Heart left ventricle (tissue), 16 donors: ENCODE results near the gene SGK1. TPM values are rescaled to one million over a fixed set of nuclear protein-coding genes. Genes with fewer than 3 reads are reported as not detected.

Source experiments
- ATAC-seq, 4 donors: fragments of 200-7000 bp; cut with Tn5 transposase; one replicate each; pipeline ENCODE4 v1.9.1; 2020 to 2022; ENCODE audit warnings: moderate library complexity in 4 of 4, mild to moderate bottlenecking in 3 of 4, moderate number of reproducible peaks in 1 of 4
- DNase-seq, 5 donors: peaks; one replicate each; pipeline ENCODE4 v3.0.0-alpha.2; 2020
- H3K27ac ChIP-seq, 12 donors: fragments of 200-600 bp; sonication (generic) in 4 of 12; one replicate each; pipeline versions ENCODE4 v1.5.0 to v1.8.0; 2016 to 2022; ENCODE audit warnings: mild to moderate bottlenecking in 2 of 12
- H3K27me3 ChIP-seq, 9 donors: fragments of 200-600 bp; sonication (generic) in 2 of 9; one replicate each; pipeline versions ENCODE4 v1.5.1 to v1.8.0; 2016 to 2022; ENCODE audit warnings: mild to moderate bottlenecking in 3 of 9
- H3K36me3 ChIP-seq, 9 donors: fragments of 200-600 bp; sonication (generic) in 2 of 9; one replicate each; pipeline versions ENCODE4 v1.5.0 to v1.8.0; 2018 to 2022; ENCODE audit warnings: mild to moderate bottlenecking in 2 of 9
- H3K4me1 ChIP-seq, 12 donors: fragments of 200-600 bp; sonication (generic) in 4 of 12; one replicate each; pipeline versions ENCODE4 v1.5.0 to v1.8.0; 2016 to 2022; ENCODE audit warnings: mild to moderate bottlenecking in 3 of 12
- H3K4me3 ChIP-seq, 12 donors: fragments of 200-600 bp; sonication (generic) in 4 of 12; one replicate each; pipeline versions ENCODE4 v1.5.0 to v1.8.0; 2017 to 2022; ENCODE audit warnings: mild to moderate bottlenecking in 9 of 12, moderate library complexity in 4 of 12
- H3K9me3 ChIP-seq, 12 donors: fragments of 200-600 bp; sonication (generic) in 4 of 12; one replicate each; pipeline versions ENCODE4 v1.5.0 to v1.8.0; 2016 to 2022; ENCODE audit warnings: mild to moderate bottlenecking in 1 of 12
- CTCF ChIP-seq, 12 donors: fragments of 200-600 bp; sonication (generic) in 4 of 12; IDR thresholded peaks; one replicate each; pipeline versions ENCODE4 v1.5.0 to v1.8.0; 2018 to 2022; ENCODE audit warnings: antibody characterized with exemption in 12 of 12, mild to moderate bottlenecking in 5 of 12
- POLR2A ChIP-seq, 2 donors: fragments of 450-650 bp; IDR thresholded peaks; one replicate each; pipeline ENCODE4 v1.6.1; 2017; ENCODE audit warnings: antibody characterized with exemption in 2 of 2, mild to moderate bottlenecking in 2 of 2, moderate library complexity in 2 of 2
- WGBS, 4 donors: extraction: QIAGEN DNeasy Blood & Tissue Kit in 2 of 4; methylation state at CpG; one replicate each; pipeline versions ENCODE4 v1.1.5 to v1.1.7; 2013 to 2018; 5-methylcytosine and 5-hydroxymethylcytosine counted together
- intact Hi-C, 10 donors: fragments of 100-400 bp; cut with DNase I; formaldehyde crosslinking; loops; one replicate each; pipeline versions ENCODE4 v1.11.1 to v1.14.2; 2022
- polyA plus RNA-seq, 2 donors: library from polyadenylated mRNA; stranded (reverse); fragments of 200-250 nt; gene quantifications; one replicate each; pipeline ENCODE4 v1.2.3, GENCODE V29; 2013
- total RNA-seq, 9 donors: library from RNA; depleted of rRNA in 2 of 9; stranded (reverse); fragments of >200 nt in 2 of 9; fragmentation: NEBNext Ultra II Directional in 3 of 9; extraction: Animal tissue kit (Norgen Biotek cat#: 25700) in 3 of 9; gene quantifications; one replicate each; pipeline versions ENCODE4 v1.1.0 to v1.2.4, GENCODE V29; 2016 to 2023
- donor health status: ischemic (EF 13 %, LVEDD 7.1; RV severe dilation, severe dysfunction).
- donor health status: healthy with polysubstance abuse.
- donor health status: DM: no; HTN: yes; CAD: no.
- donor health status: DM: no; HTN: no; CAD: no.
- donor health status: ischemic (EF 25% LVEDD 6.9; RV normal size, moderate dysfunction).
- donor health status: ischemic (EF 25% LVEDD 5.7; RV mildly dilated, moderate dysfunction).
- donor health status: healthy.
- donor health status: DM: yes; HTN: yes; CAD: no.
- donor health status: ischemic (EF 35%, LVEDD 5.7; RV mildly dilated, moderate dysfunction).
- donor health status: nonischemic (EF 11% LVEDD 7.7; RV severe dilation, severe dysfunction).
- donor health status: DM: yes; HTN: yes; CAD: no.
- donor health status: PGD.
- donor health status: ischemic (EF 29% LVEDD 5.4; RV normal size, mild dysfunction).
- donor health status: nonischemic (EF 23%, LVEDD 6.1; RV moderate dilation, normal function).

SGK1 gene
- total and polyA plus RNA-seq, 11 donors, result 17.7 to 118 (median 56.7) TPM

- H3K36me3 ChIP-seq, result no peaks in the 10 kb centered on the region
- no peak overlapping the region for H3K27ac ChIP-seq
- ATAC-seq, result peak in 1 of 4 donors; percentile 54
These were observed 127.0 kb downstream of the SGK1 start for GRCh38 chr6:134190883-134191282.

GRCh38 chr6:134187751-134188150, 130.2 kb downstream of the SGK1 start:
- Histone ChIP-seq H3K4me3 (no peak overlapping the region), H3K36me3 (no peaks in the 10 kb centered on the region), H3K4me1 (peaks cover 0 to 24% (median 2%) of the 10 kb centered on the region in 12 donors), H3K27ac (no peak overlapping the region), H3K27me3 (no peaks in the 10 kb centered on the region), H3K9me3 (no peaks in the 10 kb centered on the region)
- intact Hi-C loops, result no loop called here
- no peak for TF ChIP-seq POLR2A (IDR thresholded peaks at IDR 0.05)
- DNase-seq (no peak), ATAC-seq (no peak)
- 64 to 81% (median 79%) methylated on average over 3 of the region's 3 CpGs for WGBS, 4 donors

More at GRCh38 chr6:134190883-134191282, 127.0 kb downstream of the SGK1 start:
- WGBS, 4 donors, result 54 to 73% (median 63%) methylated on average over 3 of the region's 3 CpGs
- Histone ChIP-seq H3K4me3 (no peak overlapping the region), H3K9me3 (no peaks in the 10 kb centered on the region), H3K4me1 (peaks cover 0 to 15% (median 5%) of the 10 kb centered on the region in 12 donors), H3K27me3 (no peaks in the 10 kb centered on the region)
- intact Hi-C loops, result no loop called here
- no peak for DNase-seq
- no peak for TF ChIP-seq POLR2A (IDR thresholded peaks at IDR 0.05)
- TF ChIP-seq CTCF (IDR thresholded peaks at IDR 0.05), result no peak

GRCh38 chr6:134187154-134187553, 130.8 kb downstream of the SGK1 start:
- TF ChIP-seq POLR2A (IDR thresholded peaks at IDR 0.05) (no peak), CTCF (IDR thresholded peaks at IDR 0.05) (no peak)
- no peaks in the 10 kb centered on the region for H3K27me3 ChIP-seq
- WGBS, 4 donors, result 33 to 81% (median 61%) methylated on average over 2 of the region's 2 CpGs
- no peaks in the 10 kb centered on the region for H3K9me3 ChIP-seq
- no peak overlapping the region for H3K4me3 ChIP-seq
- ATAC-seq, result peak in 2 of 4 donors; percentile 35 to 51
- H3K27ac ChIP-seq, result no peak overlapping the region
- DNase-seq, result no peak
- intact Hi-C loops, result no loop called here
- H3K4me1 ChIP-seq, result peaks cover 0 to 24% (median 2%) of the 10 kb centered on the region in 12 donors
- H3K36me3 ChIP-seq, result no peaks in the 10 kb centered on the region

GRCh38 chr6:134186355-134186754, 131.6 kb downstream of the SGK1 start:
- Histone ChIP-seq H3K9me3 (no peaks in the 10 kb centered on the region), H3K27ac (no peak overlapping the region), H3K36me3 (no peaks in the 10 kb centered on the region), H3K4me1 (peaks cover 0 to 24% (median 2%) of the 10 kb centered on the region in 12 donors), H3K27me3 (no peaks in the 10 kb centered on the region), H3K4me3 (no peak overlapping the region)
- no peak for ATAC-seq
- DNase-seq, result no peak
- WGBS, 4 donors, result 95 to 99% (median 96%) methylated on average over 2 of the region's 2 CpGs
- intact Hi-C loops, result no loop called here
- TF ChIP-seq CTCF (IDR thresholded peaks at IDR 0.05) (no peak), POLR2A (IDR thresholded peaks at IDR 0.05) (no peak)

- no peaks in the 10 kb centered on the region for H3K27me3 ChIP-seq
- peaks cover 0 to 20% (median 0%) of the 10 kb centered on the region in 12 donors for H3K4me1 ChIP-seq
- no peaks in the 10 kb centered on the region for H3K9me3 ChIP-seq
- no peaks in the 10 kb centered on the region for H3K36me3 ChIP-seq
- no peak overlapping the region for H3K27ac ChIP-seq
- no peak for TF ChIP-seq CTCF (IDR thresholded peaks at IDR 0.05)
- TF ChIP-seq POLR2A (IDR thresholded peaks at IDR 0.05), result no peak
- intact Hi-C loops, result no loop called here
- no peak overlapping the region for H3K4me3 ChIP-seq
- ATAC-seq (peak; percentile 63 to 92 (median 74)), DNase-seq (no peak)
These were observed 132.6 kb downstream of the SGK1 start for GRCh38 chr6:134185277-134185676.
